Measurements from ENCODE around the gene DECR2.
A peak's percentile ranks its signal among the peaks of the same experiment; 100 is the strongest.
"Not testable (repeated sequence)": the region's sequence is repeated elsewhere in the genome, so short reads cannot be mapped to it uniquely, and the experiment has no call there.

Gene DECR2

GRCh38 chr16:401468-402348, at the start of gene DECR2:
Gene DECR2, plus strand, starts transcription at chr16:401885. Its CDS starts 79 bp downstream, at chr16:401964.
- peak; percentile 90 for DNase-seq

- DNase-seq = peak; percentile 95
Observed at GRCh38 chr16:352547-353403, 48.9 kb upstream of the DECR2 start, which contains the start of gene AXIN1. Gene AXIN1, minus strand, starts transcription at chr16:352723. Its CDS starts 5,698 bp downstream, at chr16:347025.

GRCh38 chr16:353404-354290, 48.0 kb upstream of the DECR2 start:
- DNase-seq = no peak

GRCh38 chr16:354291-354881, 47.3 kb upstream of the DECR2 start:
- no peak for DNase-seq

- no peak for DNase-seq
Observed at GRCh38 chr16:354971-355461, 46.7 kb upstream of the DECR2 start.

- DNase-seq = no peak
Observed at GRCh38 chr16:356741-357140, 44.9 kb upstream of the DECR2 start.

- no peak for DNase-seq
Observed at GRCh38 chr16:359067-359763, 42.5 kb upstream of the DECR2 start.

GRCh38 chr16:359871-360697, 41.6 kb upstream of the DECR2 start:
- DNase-seq = no peak

GRCh38 chr16:360698-361336, 40.9 kb upstream of the DECR2 start:
- no peak for DNase-seq

GRCh38 chr16:361341-361871, 40.3 kb upstream of the DECR2 start:
- no peak for DNase-seq

- peak; percentile 62 for DNase-seq
Observed at GRCh38 chr16:361872-362701, 39.6 kb upstream of the DECR2 start.

- DNase-seq = not testable (repeated sequence)
Observed at GRCh38 chr16:362702-362999, 39.0 kb upstream of the DECR2 start.

GRCh38 chr16:363110-363765, 38.4 kb upstream of the DECR2 start:
- no peak for DNase-seq

GRCh38 chr16:363766-364490, 37.8 kb upstream of the DECR2 start:
- no peak for DNase-seq

GRCh38 chr16:364595-365491, 36.8 kb upstream of the DECR2 start:
- DNase-seq = no peak

- DNase-seq = no peak
Observed at GRCh38 chr16:366476-366875, 35.2 kb upstream of the DECR2 start.
